HepG2 (cell line): ENCODE results near the gene NEK3. TPM values are rescaled to one million over a fixed set of nuclear protein-coding genes. Genes with fewer than 3 reads are reported as not detected.

Source experiments
- ARNT ChIP-seq: fragments of 450-650 bp; IDR thresholded peaks from 2 replicates; pipeline ENCODE4 v1.6.1; 2017
- ETV5 ChIP-seq: IDR thresholded peaks from 2 replicates; pipeline ENCODE4 v1.6.1; 2018; ENCODE audit warnings: missing biosample characterization, missing genetic modification reagents, inconsistent platforms, borderline replicate concordance
- HCFC1 ChIP-seq: fragments of 150-350 bp; IDR thresholded peaks from 2 replicates; pipeline ENCODE4 v1.6.1; 2014; ENCODE audit warnings: low read depth, low read length
- HIVEP1 ChIP-seq: sonication (generic); formaldehyde crosslinking; IDR thresholded peaks from 2 replicates; pipeline ENCODE4 v1.4.0; 2020; ENCODE audit warnings: mild to moderate bottlenecking, missing genetic modification reagents
- IKZF4 ChIP-seq: sonication (generic); formaldehyde crosslinking; IDR thresholded peaks from 2 replicates; pipeline ENCODE4 v1.5.1; 2020; ENCODE audit warnings: borderline replicate concordance, mild to moderate bottlenecking, low read depth, missing genetic modification reagents; ENCODE audit errors: not compliant biosample characterization
- MBNL3 ChIP-seq: fragments of 250-450 bp; sonication (Bioruptor Pico); conservative IDR thresholded peaks from 2 replicates; pipeline ENCODE4 v1.8.0; 2022; ENCODE audit warnings: mild to moderate bottlenecking, inconsistent platforms
- MEIS2 ChIP-seq: sonication (generic); formaldehyde crosslinking; IDR thresholded peaks from 2 replicates; pipeline ENCODE4 v1.9.0; 2021; ENCODE audit warnings: mild to moderate bottlenecking, missing genetic modification reagents
- PAF1 ChIP-seq: IDR thresholded peaks from 2 replicates; pipeline ENCODE4 v1.6.1; 2016; ENCODE audit warnings: missing genetic modification reagents, missing compliant biosample characterization
- RCOR2 ChIP-seq: IDR thresholded peaks from 2 replicates; pipeline ENCODE4 v1.6.1; 2016; ENCODE audit warnings: missing biosample characterization, missing genetic modification reagents
- RFXANK ChIP-seq: IDR thresholded peaks from 2 replicates; pipeline ENCODE4 v1.6.1; 2016
- SALL1 ChIP-seq: sonication (generic); formaldehyde crosslinking; IDR thresholded peaks from 2 replicates; pipeline ENCODE4 v1.8.0; 2022; ENCODE audit warnings: mild to moderate bottlenecking, missing genetic modification reagents
- SIN3B ChIP-seq: fragments of 150-350 bp; IDR thresholded peaks from 2 replicates; pipeline ENCODE4 v1.6.1; 2014; ENCODE audit warnings: low read length
- TAF1 ChIP-seq: sonication (generic); formaldehyde crosslinking; IDR thresholded peaks from 2 replicates; pipeline ENCODE4 v1.4.0; 2020; ENCODE audit warnings: missing genetic modification reagents
- ZBTB1 ChIP-seq: sonication (generic); formaldehyde crosslinking; IDR thresholded peaks from 2 replicates; pipeline ENCODE4 v1.4.0; 2020; ENCODE audit warnings: missing genetic modification reagents, borderline replicate concordance
- ZNF282 ChIP-seq: fragments of 450-650 bp; IDR thresholded peaks from 2 replicates; pipeline ENCODE4 v1.6.1; 2018; ENCODE audit not compliant: partially characterized antibody
- ZNF543 ChIP-seq: sonication (generic); formaldehyde crosslinking; IDR thresholded peaks from 2 replicates; pipeline ENCODE4 v1.4.0; 2020; ENCODE audit warnings: mild to moderate bottlenecking, missing genetic modification reagents
- ZNF557 ChIP-seq: sonication (generic); formaldehyde crosslinking; IDR thresholded peaks from 2 replicates; pipeline ENCODE4 v1.4.0; 2020; ENCODE audit warnings: missing genetic modification reagents
- ZNF788 ChIP-seq: sonication (generic); formaldehyde crosslinking; IDR thresholded peaks from 2 replicates; pipeline ENCODE4 v1.5.0; 2020; ENCODE audit warnings: mild to moderate bottlenecking, missing genetic modification reagents, borderline replicate concordance
- ZSCAN30 ChIP-seq: sonication (generic); formaldehyde crosslinking; IDR thresholded peaks from 2 replicates; pipeline ENCODE4 v1.5.0; 2020; ENCODE audit warnings: mild to moderate bottlenecking, missing genetic modification reagents
- polyA plus RNA-seq, 8 experiments: library from polyadenylated mRNA; depleted of rRNA in 3 of 8; stranded (reverse) in 7 of 8; unstranded in 1 of 8; fragments of >200 nt; fragmentation: Illumina TruSeq in 4 of 8; extraction: Trizol in 4 of 8; gene quantifications; 2 replicates each; pipeline versions ENCODE4 v1.2.1 to v1.2.3, GENCODE V29; 2011 to 2016; ENCODE audit warnings: low read depth in 4 of 8, missing spikeins in 1 of 8, mixed read lengths in 1 of 8; ENCODE audit not compliant: insufficient read depth in 1 of 8
- total RNA-seq, 5 experiments: library from RNA; depleted of rRNA; stranded (reverse); fragments of >200 nt; fragmentation: Illumina TruSeq; extraction: Trizol; gene quantifications; 2 replicates each; pipeline ENCODE4 v1.2.3, GENCODE V29; 2016; ENCODE audit warnings: low read depth in 1 of 5
- TF ChIP-seq, protein P1 (sequence below): sonication (generic); formaldehyde crosslinking; IDR thresholded peaks from 2 replicates; pipeline ENCODE4 v1.4.0; 2020; ENCODE audit warnings: missing genetic modification reagents
- TF ChIP-seq, protein P2 (sequence below), 2 experiments: sonication (generic) in 1 of 2; formaldehyde crosslinking in 1 of 2; IDR thresholded peaks; 2 replicates each; pipeline versions ENCODE4 v1.4.0 to v1.6.1; 2016 to 2020; ENCODE audit warnings: borderline replicate concordance in 1 of 2, low read depth in 1 of 2, mild to moderate bottlenecking in 1 of 2, missing genetic modification reagents in 1 of 2
- TF ChIP-seq, protein P3 (sequence below): sonication (generic); formaldehyde crosslinking; IDR thresholded peaks from 2 replicates; pipeline ENCODE4 v1.4.0; 2020; ENCODE audit warnings: missing genetic modification reagents, borderline replicate concordance

NEK3 gene
- total and polyA plus RNA-seq, 2 of the 13 experiments (the other 11 are each of a cell fraction or from before 2014, with no cell fraction given), result 36.7 to 68.2 TPM

DNA sequence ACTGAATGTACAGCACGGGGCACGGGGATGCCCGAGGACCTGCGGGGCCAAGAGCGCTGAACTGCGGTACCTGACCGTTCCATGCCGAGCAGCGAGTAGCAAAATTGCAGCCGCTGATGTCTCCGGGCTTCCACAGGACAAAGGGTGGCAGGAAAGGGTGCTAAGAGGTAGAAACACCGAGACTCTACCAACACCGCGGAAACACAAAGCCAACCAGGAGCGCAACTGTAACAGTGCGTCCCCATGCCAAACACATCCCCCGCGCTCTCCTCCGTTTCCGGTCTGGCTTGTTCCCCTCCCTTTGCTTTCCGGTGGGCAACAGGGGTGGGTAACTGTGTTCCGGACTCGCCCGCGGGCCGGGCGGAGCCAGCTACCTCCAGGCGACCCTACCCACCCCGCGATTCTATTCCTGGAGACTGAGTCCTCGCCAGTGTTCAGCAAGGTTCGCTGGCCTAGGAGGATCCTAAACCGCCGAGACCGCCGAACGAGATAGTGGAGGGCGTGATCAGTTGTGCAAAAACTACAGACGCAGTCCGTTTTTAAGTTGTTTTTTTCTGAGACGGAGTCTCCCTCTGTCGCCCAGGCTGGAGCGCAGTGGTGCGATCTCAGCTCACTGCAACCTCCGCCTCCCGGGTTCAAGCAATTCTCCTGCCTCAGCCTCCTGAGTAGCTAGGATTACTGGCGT lies 34.9 kb upstream of the NEK3 start (continued):
- peak; percentile 90 for TF ChIP-seq ETV5 (CRISPR knock-in tag)
- TF ChIP-seq, protein P1, sequence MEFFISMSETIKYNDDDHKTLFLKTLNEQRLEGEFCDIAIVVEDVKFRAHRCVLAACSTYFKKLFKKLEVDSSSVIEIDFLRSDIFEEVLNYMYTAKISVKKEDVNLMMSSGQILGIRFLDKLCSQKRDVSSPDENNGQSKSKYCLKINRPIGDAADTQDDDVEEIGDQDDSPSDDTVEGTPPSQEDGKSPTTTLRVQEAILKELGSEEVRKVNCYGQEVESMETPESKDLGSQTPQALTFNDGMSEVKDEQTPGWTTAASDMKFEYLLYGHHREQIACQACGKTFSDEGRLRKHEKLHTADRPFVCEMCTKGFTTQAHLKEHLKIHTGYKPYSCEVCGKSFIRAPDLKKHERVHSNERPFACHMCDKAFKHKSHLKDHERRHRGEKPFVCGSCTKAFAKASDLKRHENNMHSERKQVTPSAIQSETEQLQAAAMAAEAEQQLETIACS (CRISPR knock-in tag), result 0 out of 2 replicates have a peak, but pooled peaks have one; percentile 39
- peak; percentile 86; the same call in 1 of the 2 replicates for TF ChIP-seq RFXANK
- peak; percentile 57; the same call in 1 of the 2 replicates for TF ChIP-seq ZBTB1 (CRISPR knock-in tag)
- TF ChIP-seq ZSCAN30 (CRISPR knock-in tag), result no peak
- TF ChIP-seq ZNF788, result peak; percentile 99
- no peak for TF ChIP-seq PAF1 (CRISPR knock-in tag)
- 0 out of 2 replicates have a peak, but pooled peaks have one; percentile 43 for TF ChIP-seq HIVEP1 (CRISPR knock-in tag)
- TF ChIP-seq SIN3B, result peak; percentile 93
- TF ChIP-seq ZNF543 (CRISPR knock-in tag), result peak; percentile 80; the same call in 1 of the 2 replicates
- TF ChIP-seq RCOR2 (CRISPR knock-in tag), result peak; percentile 21; the same call in 1 of the 2 replicates
- no peak for TF ChIP-seq ARNT
- peak; percentile 96 for TF ChIP-seq SALL1 (CRISPR knock-in tag)
- TF ChIP-seq MEIS2 (CRISPR knock-in tag), result no peak
- TF ChIP-seq, protein P2, sequence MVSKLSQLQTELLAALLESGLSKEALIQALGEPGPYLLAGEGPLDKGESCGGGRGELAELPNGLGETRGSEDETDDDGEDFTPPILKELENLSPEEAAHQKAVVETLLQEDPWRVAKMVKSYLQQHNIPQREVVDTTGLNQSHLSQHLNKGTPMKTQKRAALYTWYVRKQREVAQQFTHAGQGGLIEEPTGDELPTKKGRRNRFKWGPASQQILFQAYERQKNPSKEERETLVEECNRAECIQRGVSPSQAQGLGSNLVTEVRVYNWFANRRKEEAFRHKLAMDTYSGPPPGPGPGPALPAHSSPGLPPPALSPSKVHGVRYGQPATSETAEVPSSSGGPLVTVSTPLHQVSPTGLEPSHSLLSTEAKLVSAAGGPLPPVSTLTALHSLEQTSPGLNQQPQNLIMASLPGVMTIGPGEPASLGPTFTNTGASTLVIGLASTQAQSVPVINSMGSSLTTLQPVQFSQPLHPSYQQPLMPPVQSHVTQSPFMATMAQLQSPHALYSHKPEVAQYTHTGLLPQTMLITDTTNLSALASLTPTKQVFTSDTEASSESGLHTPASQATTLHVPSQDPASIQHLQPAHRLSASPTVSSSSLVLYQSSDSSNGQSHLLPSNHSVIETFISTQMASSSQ (IDR thresholded peaks at IDR 0.05; ENCODE audit: low read depth), result peak; percentile 26; the same call in 1 of the 2 replicates
- TF ChIP-seq, protein P2 (CRISPR knock-in tag; IDR thresholded peaks at IDR 0.05; ENCODE audit: borderline replicate concordance), result peak; percentile 59; the same call in 1 of the 2 replicates
- no peak for TF ChIP-seq IKZF4 (CRISPR knock-in tag)
- peak; percentile 94 for TF ChIP-seq TAF1 (CRISPR knock-in tag)
- TF ChIP-seq, protein P3, sequence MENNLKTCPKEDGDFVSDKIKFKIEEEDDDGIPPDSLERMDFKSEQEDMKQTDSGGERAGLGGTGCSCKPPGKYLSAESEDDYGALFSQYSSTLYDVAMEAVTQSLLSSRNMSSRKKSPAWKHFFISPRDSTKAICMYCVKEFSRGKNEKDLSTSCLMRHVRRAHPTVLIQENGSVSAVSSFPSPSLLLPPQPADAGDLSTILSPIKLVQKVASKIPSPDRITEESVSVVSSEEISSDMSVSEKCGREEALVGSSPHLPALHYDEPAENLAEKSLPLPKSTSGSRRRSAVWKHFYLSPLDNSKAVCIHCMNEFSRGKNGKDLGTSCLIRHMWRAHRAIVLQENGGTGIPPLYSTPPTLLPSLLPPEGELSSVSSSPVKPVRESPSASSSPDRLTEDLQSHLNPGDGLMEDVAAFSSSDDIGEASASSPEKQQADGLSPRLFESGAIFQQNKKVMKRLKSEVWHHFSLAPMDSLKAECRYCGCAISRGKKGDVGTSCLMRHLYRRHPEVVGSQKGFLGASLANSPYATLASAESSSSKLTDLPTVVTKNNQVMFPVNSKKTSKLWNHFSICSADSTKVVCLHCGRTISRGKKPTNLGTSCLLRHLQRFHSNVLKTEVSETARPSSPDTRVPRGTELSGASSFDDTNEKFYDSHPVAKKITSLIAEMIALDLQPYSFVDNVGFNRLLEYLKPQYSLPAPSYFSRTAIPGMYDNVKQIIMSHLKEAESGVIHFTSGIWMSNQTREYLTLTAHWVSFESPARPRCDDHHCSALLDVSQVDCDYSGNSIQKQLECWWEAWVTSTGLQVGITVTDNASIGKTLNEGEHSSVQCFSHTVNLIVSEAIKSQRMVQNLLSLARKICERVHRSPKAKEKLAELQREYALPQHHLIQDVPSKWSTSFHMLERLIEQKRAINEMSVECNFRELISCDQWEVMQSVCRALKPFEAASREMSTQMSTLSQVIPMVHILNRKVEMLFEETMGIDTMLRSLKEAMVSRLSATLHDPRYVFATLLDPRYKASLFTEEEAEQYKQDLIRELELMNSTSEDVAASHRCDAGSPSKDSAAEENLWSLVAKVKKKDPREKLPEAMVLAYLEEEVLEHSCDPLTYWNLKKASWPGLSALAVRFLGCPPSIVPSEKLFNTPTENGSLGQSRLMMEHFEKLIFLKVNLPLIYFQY (CRISPR knock-in tag), result peak; percentile 92
- TF ChIP-seq MBNL3 (CRISPR knock-in tag), result no peak
- TF ChIP-seq HCFC1, result peak; percentile 79
- TF ChIP-seq ZNF557, result no peak
- TF ChIP-seq ZNF282, result no peak
